Coronary artery (tissue), 2 donors: ENCODE measurements around the gene CIZ1.
"Not testable (repeated sequence)": the region's sequence is repeated elsewhere in the genome, so short reads cannot be mapped to it uniquely, and the experiment has no call there.

Experiments used
- DNase-seq: peaks from one replicate; pipeline ENCODE4 v3.0.0-alpha.2; 2017; ENCODE audit warnings: low spot score
- H3K27ac ChIP-seq, 2 donors: fragments of 200-600 bp; sonication (generic); one replicate each; pipeline ENCODE4 v1.5.1; 2016 to 2019
- H3K4me3 ChIP-seq: fragments of 200-600 bp; sonication (generic); 2 replicates; pipeline ENCODE4 v1.5.1; 2016; ENCODE audit warnings: mild to moderate bottlenecking, moderate library complexity
- CTCF ChIP-seq: fragments of 200-600 bp; sonication (generic); IDR thresholded peaks from one replicate; pipeline ENCODE4 v1.5.1; 2019; ENCODE audit warnings: antibody characterized with exemption

CIZ1 gene

GRCh38 chr9:128191406-128192046 is at the start of gene CIZ1:
Gene CIZ1 (minus strand): TSS chr9:128191572. CDS start chr9:128190857, 715 bp downstream.
- Histone ChIP-seq H3K4me3 (peak within 1 kb of the TSS; percentile 85), H3K27ac (peak within 1 kb of the TSS; percentile 77 to 91)
- peak; percentile 84 for TF ChIP-seq CTCF
- DNase-seq: peak; percentile 83

GRCh38 chr9:128233817-128234406 is 42.5 kb upstream of the CIZ1 start:
- Histone ChIP-seq H3K27ac (no peak overlapping the region), H3K4me3 (no peak overlapping the region)
- no peak for TF ChIP-seq CTCF
- no peak for DNase-seq

GRCh38 chr9:128232528-128233428 is 41.4 kb upstream of the CIZ1 start:
- H3K27ac ChIP-seq: peak overlapping the region in 1 of 2 donors; percentile 63
- no peak overlapping the region for H3K4me3 ChIP-seq
- TF ChIP-seq CTCF: no peak
- peak; percentile 70 for DNase-seq

- DNase-seq: peak; percentile 80
- H3K4me3 ChIP-seq: no peak overlapping the region
- peak overlapping the region in 1 of 2 donors; percentile 63 for H3K27ac ChIP-seq
- TF ChIP-seq CTCF: no peak
These were observed 40.5 kb upstream of the CIZ1 start for GRCh38 chr9:128231638-128232527.

- DNase-seq, H3K27ac ChIP-seq, H3K4me3 ChIP-seq: not testable (repeated sequence)
These were observed 39.5 kb upstream of the CIZ1 start for GRCh38 chr9:128230897-128231296.

- no peak overlapping the region for H3K4me3 ChIP-seq
- TF ChIP-seq CTCF: no peak
These were observed 35.0 kb upstream of the CIZ1 start for GRCh38 chr9:128226412-128226801.

More at GRCh38 chr9:128226412-128226801, 35.0 kb upstream of the CIZ1 start:
- no peak overlapping the region for H3K27ac ChIP-seq
- no peak for DNase-seq
